GM12878 (cell line): ENCODE results near the gene CD48. TPM values are rescaled to one million over a fixed set of nuclear protein-coding genes. Genes with fewer than 3 reads are reported as not detected.

ENCODE experiments used
- ATAC-seq: fragments of 200-7000 bp; cut with Tn5 transposase; 3 replicates; pipeline ENCODE4 v1.9.1; 2020; ENCODE audit warnings: mild to moderate bottlenecking, moderate library complexity
- BruUV-seq: library from RNA; stranded (reverse); fragments of 400-500 nt; replicated peaks from 2 replicates; lab custom pipeline; 2021; lab: Mats Ljungman, UMichigan
- CTCF ChIA-PET: fragments of 300-600 bp; sonication (Branson Sonifier 250); formaldehyde crosslinking; extraction: SDS; loops from one replicate; lab custom pipeline; 2021; ENCODE audit warnings: inconsistent platforms; lab: Yijun Ruan, JAX
- POLR2A ChIA-PET: fragments of 350-600 bp; formaldehyde crosslinking; extraction: SDS; loops from one replicate; lab custom pipeline; 2021; ENCODE audit warnings: inconsistent platforms; lab: Charles Lee
- RAD21 ChIA-PET: fragments of 300-600 bp; sonication (Branson Sonifier 250); formaldehyde crosslinking; loops from one replicate; lab custom pipeline; 2023; ENCODE audit warnings: antibody characterized with exemption; ENCODE audit not compliant: unreplicated experiment; lab: Charles Lee
- SMC1A ChIA-PET: fragments of 300-600 bp; sonication (Branson Sonifier 250); formaldehyde crosslinking; loops from one replicate; lab custom pipeline; 2023; ENCODE audit not compliant: unreplicated experiment, uncharacterized antibody; lab: Charles Lee
- DNase-seq: peaks from one replicate; pipeline ENCODE4 v3.0.0-alpha.2; 2011; ENCODE audit warnings: low read depth, low spot score
- FAIRE-seq: peaks from 3 replicates; lab custom pipeline; 2011; peaks lifted over from hg19 to GRCh38; lab: Jason Lieb, UNC
- H2AFZ ChIP-seq: 2 replicates; pipeline ENCODE4 v1.6.0; 2011; ENCODE audit warnings: low read depth, low read length, control low read depth; ENCODE audit not compliant: control insufficient read depth
- H3K27ac ChIP-seq: 2 replicates; pipeline ENCODE4 v1.5.1; 2011; ENCODE audit warnings: control low read depth; ENCODE audit not compliant: control insufficient read depth, insufficient read depth
- H3K27me3 ChIP-seq, 2 experiments: replicated peaks in 1 of 2; 2 replicates each; pipeline versions ENCODE4 v1.6.0 to v1.6.1; 2011; ENCODE audit warnings: low read length in 1 of 2; ENCODE audit not compliant: control insufficient read depth in 2 of 2, insufficient read depth in 2 of 2
- H3K36me3 ChIP-seq, 2 experiments: 2 replicates each; pipeline ENCODE4 v1.5.1; 2011; ENCODE audit warnings: low read length in 1 of 2; ENCODE audit not compliant: control insufficient read depth in 2 of 2, insufficient read depth in 2 of 2
- H3K4me1 ChIP-seq: 2 replicates; pipeline ENCODE4 v1.6.1; 2011; ENCODE audit warnings: mild to moderate bottlenecking, low read length, moderate library complexity, mixed read lengths; ENCODE audit not compliant: control insufficient read depth, insufficient read depth
- H3K4me2 ChIP-seq: 2 replicates; pipeline ENCODE4 v1.6.0; 2011; ENCODE audit warnings: control low read depth; ENCODE audit not compliant: control insufficient read depth, insufficient read depth
- H3K4me3 ChIP-seq: fragments of 200-600 bp; sonication (generic); 2 replicates; pipeline ENCODE4 v1.5.1; 2016
- H3K79me2 ChIP-seq: 2 replicates; pipeline ENCODE4 v1.6.0; 2011; ENCODE audit warnings: low read length; ENCODE audit not compliant: control insufficient read depth, insufficient read depth
- H3K9ac ChIP-seq: 2 replicates; pipeline ENCODE4 v1.8.0; 2011; ENCODE audit warnings: low read length, control low read depth, mixed read lengths; ENCODE audit not compliant: control insufficient read depth, insufficient read depth
- H3K9me3 ChIP-seq: replicated peaks from 3 replicates; pipeline ENCODE4 v1.5.1; 2011; ENCODE audit warnings: mild to moderate bottlenecking, low read length; ENCODE audit not compliant: control insufficient read depth, insufficient read depth
- H4K20me1 ChIP-seq: 2 replicates; pipeline ENCODE4 v1.6.0; 2011; ENCODE audit not compliant: control insufficient read depth, insufficient read depth
- BACH1 ChIP-seq: fragments of 450-650 bp; IDR thresholded peaks from 2 replicates; pipeline ENCODE4 v1.6.1; 2017; ENCODE audit warnings: mild to moderate bottlenecking, borderline replicate concordance
- BMI1 ChIP-seq: fragments of 450-650 bp; IDR thresholded peaks from 2 replicates; pipeline ENCODE4 v1.6.1; 2016; ENCODE audit warnings: mild to moderate bottlenecking, moderate library complexity, borderline replicate concordance
- EP300 ChIP-seq, 2 experiments: fragments of 150-350 bp in 1 of 2; IDR thresholded peaks; 2 replicates each; pipeline ENCODE4 v1.6.1; 2011 to 2012; ENCODE audit warnings: low read depth in 2 of 2, low read length in 2 of 2, borderline replicate concordance in 1 of 2, improper control_type of control experiment in 1 of 2, inconsistent platforms in 1 of 2; ENCODE audit not compliant: control insufficient read depth in 1 of 2
- FOXM1 ChIP-seq: IDR thresholded peaks from 2 replicates; pipeline ENCODE4 v1.6.1; 2012; ENCODE audit warnings: low read depth, mild to moderate bottlenecking, inconsistent platforms, low read length, moderate library complexity
- JUND ChIP-seq: IDR thresholded peaks from 2 replicates; pipeline ENCODE4 v1.6.1; 2012; ENCODE audit warnings: low read depth, mild to moderate bottlenecking, low read length, improper control_type of control experiment, moderate library complexity
- MYC ChIP-seq: IDR thresholded peaks from 2 replicates; pipeline ENCODE4 v1.6.1; 2011; ENCODE audit warnings: mild to moderate bottlenecking, low read length, moderate library complexity, inconsistent platforms; ENCODE audit not compliant: insufficient read depth, insufficient replicate concordance, insufficient read length, severe bottlenecking
- PKNOX1 ChIP-seq: fragments of 450-650 bp; IDR thresholded peaks from 2 replicates; pipeline ENCODE4 v1.6.1; 2016; ENCODE audit warnings: mild to moderate bottlenecking
- RELA ChIP-seq: fragments of 450-650 bp; IDR thresholded peaks from 2 replicates; pipeline ENCODE4 v1.8.0; 2014; ENCODE audit warnings: borderline replicate concordance; ENCODE audit not compliant: partially characterized antibody
- SMAD5 ChIP-seq: IDR thresholded peaks from 2 replicates; pipeline ENCODE4 v1.6.1; 2016; ENCODE audit warnings: antibody characterized with exemption, low read depth
- STAT3 ChIP-seq: IDR thresholded peaks from 2 replicates; pipeline ENCODE4 v1.6.1; 2011; ENCODE audit warnings: low read depth, low read length, improper control_type of control experiment
- TARDBP ChIP-seq: IDR thresholded peaks from 2 replicates; pipeline ENCODE4 v1.6.1; 2016; ENCODE audit warnings: borderline replicate concordance
- TCF3 ChIP-seq: IDR thresholded peaks from 2 replicates; pipeline ENCODE4 v1.6.1; 2012; ENCODE audit warnings: low read depth, mild to moderate bottlenecking, low read length, borderline replicate concordance; ENCODE audit not compliant: insufficient read depth
- ZBTB11 ChIP-seq: fragments of 450-650 bp; formaldehyde crosslinking; IDR thresholded peaks from 2 replicates; pipeline ENCODE4 v1.5.0; 2022; ENCODE audit warnings: mild to moderate bottlenecking, missing genetic modification characterization
- ZNF274 ChIP-seq: IDR thresholded peaks from one replicate; pipeline ENCODE4 v1.8.0; 2011; ENCODE audit not compliant: insufficient read length, insufficient read depth
- WGBS: methylation state at CpG from one replicate; pipeline ENCODE4 v1.1.6; 2016; ENCODE audit warnings: low lambda C conversion rate; ENCODE audit not compliant: insufficient replicate concordance, insufficient coverage; ENCODE audit errors: missing lambda C conversion rate; 5-methylcytosine and 5-hydroxymethylcytosine counted together
- in situ Hi-C: fragments of 300-500 bp; cut with MboI; formaldehyde crosslinking; loops from 9 replicates; pipeline ENCODE4 v1.14.3; 2018; ENCODE audit warnings: mixed read lengths
- intact Hi-C: fragments of 100-400 bp; cut with micrococcal nuclease; formaldehyde crosslinking; loops from one replicate; pipeline ENCODE4 v1.14.2; 2022; ENCODE audit not compliant: unreplicated experiment
- polyA plus RNA-seq, 11 experiments: library from polyadenylated mRNA; depleted of rRNA in 4 of 11; unstranded in 6 of 11; stranded (reverse) in 5 of 11; fragments of >200 nt; fragmentation: Nextera tagmentation in 4 of 11; fragmentation: Illumina TruSeq in 1 of 11; extraction: Ambion mirVana in 4 of 11; extraction: Trizol in 1 of 11; gene quantifications; 1 replicate in 1 of 11; 2 replicates in 10 of 11; pipeline versions ENCODE4 v1.2.1 to v1.2.3, GENCODE V29; 2011 to 2016; ENCODE audit warnings: inconsistent platforms in 2 of 11, missing spikeins in 2 of 11, low read depth in 1 of 11
- total RNA-seq, 4 experiments: library from RNA; depleted of rRNA in 3 of 4; stranded (reverse); fragments of >200 nt in 3 of 4; fragmentation: Illumina TruSeq in 1 of 4; extraction: Trizol in 1 of 4; gene quantifications; 2 replicates each; pipeline versions ENCODE4 v1.2.1 to v1.2.3, GENCODE V29; 2013 to 2021

The CD48 gene
- total and polyA plus RNA-seq, 10 of the 15 experiments (the other 5 are each of a cell fraction or from before 2014, with no cell fraction given) = 302 to 1,315 (median 430) TPM

- Histone ChIP-seq H2AFZ (no peak overlapping the region), H3K4me2 (no peak overlapping the region), H3K4me1 (peaks cover 34% of the 10 kb centered on the region), H3K9me3 (no peaks in the 10 kb centered on the region), H4K20me1 (no peaks in the 10 kb centered on the region), H3K79me2 (peaks cover 38% of the 10 kb centered on the region), H3K27ac (peak overlapping the region; percentile 43), H3K9ac (no peak overlapping the region), H3K36me3 (peaks cover 24 to 43% of the 10 kb centered on the region in 2 experiments), H3K4me3 (no peak overlapping the region), H3K27me3 (no peaks in the 10 kb centered on the region)
- SMC1A ChIA-PET = interaction anchor here (1.9 to 15.1 kb wide), 3 partner anchors 12 to 26 kb away, joined by 6 to 447 read pairs (median 189); partner anchors contain the start of gene SLAMF7
- RAD21 ChIA-PET = interaction anchor here (4.7 kb wide), 1 partner anchor 18 kb away, joined by 48 read pairs; no protein-coding TSS in a partner anchor
- intact Hi-C loops = no loop called here
- in situ Hi-C loops = no loop called here
- ATAC-seq = no peak
- POLR2A ChIA-PET = interaction anchor here (0.6 kb wide), 1 partner anchor 9 kb away, joined by 4 read pairs; no protein-coding TSS in a partner anchor
- WGBS = 100% methylated on average over 2 of the region's 2 CpGs
- BruUV-seq = no TSS peak
- no peak for DNase-seq
- TF ChIP-seq JUND (no peak), MYC (no peak), PKNOX1 (no peak), ZNF274 (no peak), STAT3 (no peak), RELA (no peak), BACH1 (no peak), TCF3 (no peak), EP300 (IDR thresholded peaks at IDR 0.05; ENCODE audit: borderline replicate concordance in 1 of 2, control insufficient read depth in 1 of 2, low read depth in 2 of 2, low read length in 2 of 2) (no peak), ZBTB11 (CRISPR knock-in tag) (no peak), TARDBP (no peak), FOXM1 (no peak), SMAD5 (no peak), BMI1 (no peak)
- CTCF ChIA-PET = interaction anchor here (0.6 to 13.0 kb wide), 5 partner anchors 17 to 138 kb away, joined by 3 to 234 read pairs (median 3); no protein-coding TSS in a partner anchor
- no peak for FAIRE-seq
These were observed 39.0 kb upstream of the CD48 start for GRCh38 chr1:160750608-160751007.
